Progenitor cell of endocrine pancreas (in vitro differentiated cells): ENCODE measurements around the gene MGP. TPM values are rescaled to one million over a fixed set of nuclear protein-coding genes. Genes with fewer than 3 reads are reported as not detected.

ENCODE experiments used
- DNase-seq: peaks from one replicate; pipeline ENCODE4 v3.0.0; 2021; ENCODE audit warnings: low spot score; ENCODE audit not compliant: unreplicated experiment
- H3K27ac Mint-ChIP-seq: 2 replicates; pipeline ENCODE4 v1.8.0; 2021; ENCODE audit warnings: mild to moderate bottlenecking, moderate library complexity, mixed read lengths
- H3K27me3 Mint-ChIP-seq: 2 replicates; pipeline ENCODE4 v1.8.0; 2021; ENCODE audit warnings: mixed read lengths
- H3K36me3 Mint-ChIP-seq: 2 replicates; pipeline ENCODE4 v1.8.0; 2022; ENCODE audit warnings: mixed read lengths; ENCODE audit not compliant: insufficient read depth
- H3K4me1 Mint-ChIP-seq: 2 replicates; pipeline ENCODE4 v1.8.0; 2021; ENCODE audit warnings: low read depth, mixed read lengths
- H3K4me3 Mint-ChIP-seq: 2 replicates; pipeline ENCODE4 v1.8.0; 2021; ENCODE audit warnings: low read depth, mild to moderate bottlenecking, moderate library complexity, mixed read lengths
- H3K9me3 Mint-ChIP-seq: 2 replicates; pipeline ENCODE4 v1.8.0; 2021; ENCODE audit warnings: low read depth, mixed read lengths
- CTCF ChIP-seq: fragments of 200-600 bp; sonication (generic); IDR thresholded peaks from one replicate; pipeline ENCODE4 v1.5.0; 2021; ENCODE audit warnings: antibody characterized with exemption, mild to moderate bottlenecking; ENCODE audit not compliant: unreplicated experiment
- total RNA-seq: library from RNA; stranded (reverse); gene quantifications from 2 replicates; pipeline ENCODE4 v1.2.1, GENCODE V29; 2021

MGP gene
- total RNA-seq, 1 donor from 2014 or later: not detected

- Mint-ChIP-seq H3K27ac (no peak overlapping the region), H3K36me3 (no peaks in the 10 kb centered on the region), H3K4me3 (no peak overlapping the region), H3K9me3 (peaks cover 7% of the 10 kb centered on the region), H3K4me1 (no peaks in the 10 kb centered on the region), H3K27me3 (no peaks in the 10 kb centered on the region)
- DNase-seq: no peak
- no peak for TF ChIP-seq CTCF
Measured at GRCh38 chr12:14904854-14905253, 19.2 kb upstream of the MGP start.

GRCh38 chr12:14903386-14904098, 17.9 kb upstream of the MGP start:
- Mint-ChIP-seq H3K36me3 (no peaks in the 10 kb centered on the region), H3K27ac (no peak overlapping the region), H3K4me3 (no peak overlapping the region), H3K4me1 (no peaks in the 10 kb centered on the region), H3K9me3 (peaks cover 7% of the 10 kb centered on the region), H3K27me3 (no peaks in the 10 kb centered on the region)
- TF ChIP-seq CTCF: no peak
- no peak for DNase-seq

GRCh38 chr12:14902465-14902864, 16.8 kb upstream of the MGP start:
- Mint-ChIP-seq H3K9me3 (peaks cover 3% of the 10 kb centered on the region), H3K36me3 (no peaks in the 10 kb centered on the region), H3K4me1 (no peaks in the 10 kb centered on the region), H3K27me3 (no peaks in the 10 kb centered on the region), H3K27ac (no peak overlapping the region), H3K4me3 (no peak overlapping the region)
- no peak for DNase-seq
- TF ChIP-seq CTCF: no peak

- Mint-ChIP-seq H3K4me1 (no peaks in the 10 kb centered on the region), H3K4me3 (no peak overlapping the region), H3K9me3 (peaks cover 3% of the 10 kb centered on the region), H3K36me3 (no peaks in the 10 kb centered on the region), H3K27ac (no peak overlapping the region), H3K27me3 (no peaks in the 10 kb centered on the region)
- no peak for DNase-seq
- no peak for TF ChIP-seq CTCF
Measured at GRCh38 chr12:14901228-14901562, 15.5 kb upstream of the MGP start.

- no peaks in the 10 kb centered on the region for H3K36me3 Mint-ChIP-seq
- peaks cover 3% of the 10 kb centered on the region for H3K9me3 Mint-ChIP-seq
- H3K4me3 Mint-ChIP-seq: no peak overlapping the region
- H3K4me1 Mint-ChIP-seq: no peaks in the 10 kb centered on the region
- no peaks in the 10 kb centered on the region for H3K27me3 Mint-ChIP-seq
- no peak for DNase-seq
- TF ChIP-seq CTCF: no peak
- no peak overlapping the region for H3K27ac Mint-ChIP-seq
Measured at GRCh38 chr12:14900521-14901227, 15.0 kb upstream of the MGP start.
